Lung (tissue), 12 donors: Measurements from ENCODE around the gene BCL2. TPM values are rescaled to one million over a fixed set of nuclear protein-coding genes. Genes with fewer than 3 reads are reported as not detected.

Experiments
- ATAC-seq: fragments of 200-7000 bp; cut with Tn5 transposase; one replicate; pipeline ENCODE4 v1.9.1; 2020; ENCODE audit warnings: moderate number of reproducible peaks; ENCODE audit not compliant: insufficient read depth, low FRiP score
- DNase-seq, 3 donors: peaks; one replicate each; pipeline ENCODE4 v3.0.0-alpha.2; 2013 to 2017
- H3K27ac ChIP-seq, 2 donors: one replicate each; pipeline ENCODE4 v1.5.1; 2013; ENCODE audit warnings: mild to moderate bottlenecking in 2 of 2, moderate library complexity in 2 of 2, control low read depth in 1 of 2, inconsistent platforms in 1 of 2, low read depth in 1 of 2, low read length in 1 of 2
- H3K27me3 ChIP-seq, 3 donors: one replicate each; pipeline ENCODE4 v1.5.1; 2013; ENCODE audit warnings: low read length in 2 of 3; ENCODE audit not compliant: control insufficient read depth in 3 of 3, insufficient read depth in 3 of 3
- H3K36me3 ChIP-seq, 4 donors: one replicate each; pipeline ENCODE4 v1.5.1; 2013; ENCODE audit warnings: low read length in 4 of 4, mild to moderate bottlenecking in 1 of 4, moderate library complexity in 1 of 4; ENCODE audit not compliant: control insufficient read depth in 4 of 4, insufficient read depth in 4 of 4
- H3K4me1 ChIP-seq, 5 donors: one replicate each; pipeline ENCODE4 v1.5.1; 2013; ENCODE audit warnings: low read length in 5 of 5, mild to moderate bottlenecking in 2 of 5, moderate library complexity in 1 of 5; ENCODE audit not compliant: control insufficient read depth in 5 of 5, insufficient read depth in 5 of 5
- H3K4me3 ChIP-seq: one replicate; pipeline ENCODE4 v1.5.1; 2013; ENCODE audit warnings: mild to moderate bottlenecking, control low read depth, moderate library complexity
- H3K9ac ChIP-seq, 2 donors: one replicate each; pipeline ENCODE4 v1.5.1; 2013; ENCODE audit warnings: low read length in 2 of 2, control low read depth in 1 of 2; ENCODE audit not compliant: insufficient read depth in 1 of 2
- H3K9me3 ChIP-seq, 4 donors: one replicate each; pipeline ENCODE4 v1.5.1; 2013; ENCODE audit warnings: low read length in 3 of 4, mild to moderate bottlenecking in 1 of 4, moderate library complexity in 1 of 4; ENCODE audit not compliant: control insufficient read depth in 4 of 4, insufficient read depth in 3 of 4
- CTCF ChIP-seq: IDR thresholded peaks from 2 replicates; pipeline ENCODE4 v1.5.1; 2012; ENCODE audit warnings: mild to moderate bottlenecking; ENCODE audit errors: control extremely low read depth, extremely low read depth
- WGBS, 2 donors: extraction: QIAGEN DNeasy Blood & Tissue Kit; methylation state at CpG; one replicate each; pipeline ENCODE4 v1.1.7; 2013; 5-methylcytosine and 5-hydroxymethylcytosine counted together
- polyA plus RNA-seq, 2 donors: library from polyadenylated mRNA; stranded (reverse); fragments of 200-250 nt; gene quantifications; one replicate each; pipeline ENCODE4 v1.2.1, GENCODE V29; 2013
- total RNA-seq, 2 donors: library from RNA; depleted of rRNA in 1 of 2; stranded (reverse); fragments of >200 nt in 1 of 2; gene quantifications; one replicate each; pipeline ENCODE4 v1.2.1, GENCODE V29; 2014 to 2021
- donor health status: control.
- donor health status: control.
- donor health status: Bipolar disorder and iron deficiency.
- donor health status: healthy.
- donor health status: DM: yes; HTN: yes; CAD: no.

BCL2 gene
- total and polyA plus RNA-seq, 4 donors = 1.5 to 30.9 (median 5.3) TPM

DNA sequence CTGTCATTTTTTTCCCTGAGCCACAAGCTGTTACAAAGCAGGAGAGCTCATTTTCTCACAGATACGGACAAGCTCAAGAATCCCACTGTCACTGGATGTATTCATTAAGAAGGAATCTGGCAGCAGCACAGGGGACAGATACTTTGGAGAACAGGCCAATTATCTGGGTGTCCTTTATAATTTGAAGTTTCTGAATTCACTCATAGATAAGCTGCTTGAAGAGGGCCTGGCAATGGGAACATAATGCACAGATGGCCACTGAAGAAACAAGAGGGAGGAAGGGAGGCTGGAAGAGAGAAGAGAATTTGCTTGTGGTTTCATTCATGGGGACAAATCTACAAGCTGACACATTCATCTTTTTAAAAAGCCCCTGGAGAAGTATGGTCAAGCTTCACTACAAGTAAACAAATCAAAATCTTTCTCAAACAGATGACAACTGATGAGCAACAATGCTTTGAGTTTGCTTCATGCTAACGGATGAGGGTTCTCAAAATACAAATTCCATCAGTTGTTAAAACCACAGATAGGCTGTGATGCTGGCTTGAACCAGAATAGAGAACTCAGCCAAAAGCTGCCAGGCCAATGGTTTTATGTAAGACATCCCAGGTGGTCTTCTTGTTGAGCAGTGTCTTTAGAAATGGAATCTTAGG, 11.9 kb downstream of the BCL2 start:
- H3K4me3 ChIP-seq = no peak overlapping the region
- peak overlapping the region in 1 of 2 donors; percentile 60 for H3K9ac ChIP-seq
- peaks cover 0 to 23% (median 5%) of the 10 kb centered on the region in 5 donors for H3K4me1 ChIP-seq
- DNase-seq = peak; percentile 50 to 88 (median 83)
- 35 to 59% methylated on average over 2 of the region's 2 CpGs for WGBS, 2 donors
- H3K9me3 ChIP-seq = no peaks in the 10 kb centered on the region
- H3K27me3 ChIP-seq = no peaks in the 10 kb centered on the region
- H3K36me3 ChIP-seq = no peaks in the 10 kb centered on the region
- TF ChIP-seq CTCF = no peak
- peak overlapping the region in 1 of 2 donors; percentile 16 for H3K27ac ChIP-seq
- no peak for ATAC-seq

GRCh38 chr18:63306819-63307550, 12.6 kb downstream of the BCL2 start:
- ATAC-seq = no peak
- no peaks in the 10 kb centered on the region for H3K27me3 ChIP-seq
- 83 to 88% methylated on average over 7 of the region's 7 CpGs for WGBS, 2 donors
- TF ChIP-seq CTCF = no peak
- H3K9me3 ChIP-seq = no peaks in the 10 kb centered on the region
- peak overlapping the region in 1 of 2 donors; percentile 16 for H3K27ac ChIP-seq
- H3K9ac ChIP-seq = peak overlapping the region in 1 of 2 donors; percentile 60
- H3K36me3 ChIP-seq = no peaks in the 10 kb centered on the region
- H3K4me3 ChIP-seq = no peak overlapping the region
- H3K4me1 ChIP-seq = peaks cover 0 to 21% (median 5%) of the 10 kb centered on the region in 5 donors
- DNase-seq = no peak

GRCh38 chr18:63306249-63306648, 13.3 kb downstream of the BCL2 start:
- H3K9ac ChIP-seq = no peak overlapping the region
- H3K4me3 ChIP-seq = no peak overlapping the region
- no peaks in the 10 kb centered on the region for H3K9me3 ChIP-seq
- no peak overlapping the region for H3K27ac ChIP-seq
- peaks cover 0 to 21% (median 5%) of the 10 kb centered on the region in 5 donors for H3K4me1 ChIP-seq
- H3K36me3 ChIP-seq = no peaks in the 10 kb centered on the region
- WGBS, 2 donors = 90 to 94% methylated on average over 6 of the region's 6 CpGs
- DNase-seq (no peak), ATAC-seq (no peak)
- no peak for TF ChIP-seq CTCF
- H3K27me3 ChIP-seq = no peaks in the 10 kb centered on the region
